ENCODE data around the gene LINGO3. TPM values are rescaled to one million over a fixed set of nuclear protein-coding genes. Genes with fewer than 3 reads are reported as not detected.

The LINGO3 gene
- total and polyA plus RNA-seq, 2 experiments from 2014 or later: 0.23 to 2.1 TPM

- no peak overlapping the region for H3K27ac ChIP-seq
- H3K27me3 ChIP-seq: no peaks in the 10 kb centered on the region
- DNase-seq (ENCODE audit: low read depth in 1 of 2, low spot score in 1 of 2): no peak
- H3K4me1 ChIP-seq (ENCODE audit: low read depth): peaks cover 12% of the 10 kb centered on the region
- H3K9me3 ChIP-seq (ENCODE audit: low read depth): no peaks in the 10 kb centered on the region
- no peak for TF ChIP-seq CTCF (IDR thresholded peaks at IDR 0.05; ENCODE audit: low read depth, low read length)
- H3K36me3 ChIP-seq: peaks cover 2% of the 10 kb centered on the region
- H3K4me3 ChIP-seq: no peak overlapping the region
Measured at GRCh38 chr19:2330632-2331284, 22.8 kb upstream of the LINGO3 start.

GRCh38 chr19:2330255-2330631 is 22.3 kb upstream of the LINGO3 start:
- peaks cover 12% of the 10 kb centered on the region for H3K4me1 ChIP-seq (ENCODE audit: low read depth)
- no peak for DNase-seq (ENCODE audit: low read depth in 1 of 2, low spot score in 1 of 2)
- no peak overlapping the region for H3K27ac ChIP-seq
- H3K9me3 ChIP-seq (ENCODE audit: low read depth): no peaks in the 10 kb centered on the region
- H3K27me3 ChIP-seq: no peaks in the 10 kb centered on the region
- H3K4me3 ChIP-seq: no peak overlapping the region
- no peak for TF ChIP-seq CTCF (IDR thresholded peaks at IDR 0.05; ENCODE audit: low read depth, low read length)
- peaks cover 2% of the 10 kb centered on the region for H3K36me3 ChIP-seq

- Histone ChIP-seq H3K27me3 (no peaks in the 10 kb centered on the region), H3K27ac (no peak overlapping the region), H3K4me3 (peak overlapping the region; percentile 86), H3K36me3 (peaks cover 2% of the 10 kb centered on the region), H3K9me3 (ENCODE audit: low read depth) (no peaks in the 10 kb centered on the region), H3K4me1 (ENCODE audit: low read depth) (peaks cover 12% of the 10 kb centered on the region)
- DNase-seq (ENCODE audit: low read depth in 1 of 2, low spot score in 1 of 2): no peak
- no peak for TF ChIP-seq CTCF (IDR thresholded peaks at IDR 0.05; ENCODE audit: low read depth, low read length)
Measured at GRCh38 chr19:2329501-2329916, 21.6 kb upstream of the LINGO3 start.

- Histone ChIP-seq H3K27me3 (no peaks in the 10 kb centered on the region), H3K36me3 (peaks cover 3% of the 10 kb centered on the region), H3K4me1 (ENCODE audit: low read depth) (peaks cover 12% of the 10 kb centered on the region), H3K27ac (peak overlapping the region; percentile 74), H3K9me3 (ENCODE audit: low read depth) (no peaks in the 10 kb centered on the region), H3K4me3 (peak overlapping the region; percentile 86)
- TF ChIP-seq CTCF (IDR thresholded peaks at IDR 0.05; ENCODE audit: low read depth, low read length): no peak
- DNase-seq (ENCODE audit: low read depth in 1 of 2, low spot score in 1 of 2): no peak
Measured at GRCh38 chr19:2329149-2329478, 21.2 kb upstream of the LINGO3 start.

GRCh38 chr19:2328401-2329148 is 20.6 kb upstream of the LINGO3 start, which contains the start of the genes LSM7 and SPPL2B:
Gene LSM7, minus strand, starts transcription at chr19:2328586. Its CDS starts 20 bp downstream, at chr19:2328566.
Gene SPPL2B, plus strand, starts transcription at chr19:2328684. Its CDS starts 26 bp downstream, at chr19:2328710.
- peaks cover 12% of the 10 kb centered on the region for H3K4me1 ChIP-seq (ENCODE audit: low read depth)
- peak within 1 kb of the TSS; percentile 86 for H3K4me3 ChIP-seq
- no peaks in the 10 kb centered on the region for H3K27me3 ChIP-seq
- peak; percentile 91 to 93 for DNase-seq (ENCODE audit: low read depth in 1 of 2, low spot score in 1 of 2)
- H3K36me3 ChIP-seq: peaks cover 5% of the 10 kb centered on the region
- TF ChIP-seq CTCF (IDR thresholded peaks at IDR 0.05; ENCODE audit: low read depth, low read length): no peak
- H3K27ac ChIP-seq: peak within 1 kb of the TSS; percentile 74
- no peaks in the 10 kb centered on the region for H3K9me3 ChIP-seq (ENCODE audit: low read depth)
